Lower leg skin (tissue), 3 donors: ENCODE measurements around the gene CFAP161.

ENCODE experiments used
- CTCF ChIP-seq, 3 donors: fragments of 450-650 bp; IDR thresholded peaks; one replicate each; pipeline ENCODE4 v1.5.1; 2016; ENCODE audit warnings: antibody characterized with exemption in 3 of 3, mild to moderate bottlenecking in 3 of 3, moderate library complexity in 2 of 3
- POLR2A ChIP-seq, 2 donors: fragments of 450-650 bp; IDR thresholded peaks; one replicate each; pipeline ENCODE4 v1.6.1; 2016 to 2017; ENCODE audit warnings: antibody characterized with exemption in 2 of 2, mild to moderate bottlenecking in 1 of 2, moderate library complexity in 1 of 2

DNA sequence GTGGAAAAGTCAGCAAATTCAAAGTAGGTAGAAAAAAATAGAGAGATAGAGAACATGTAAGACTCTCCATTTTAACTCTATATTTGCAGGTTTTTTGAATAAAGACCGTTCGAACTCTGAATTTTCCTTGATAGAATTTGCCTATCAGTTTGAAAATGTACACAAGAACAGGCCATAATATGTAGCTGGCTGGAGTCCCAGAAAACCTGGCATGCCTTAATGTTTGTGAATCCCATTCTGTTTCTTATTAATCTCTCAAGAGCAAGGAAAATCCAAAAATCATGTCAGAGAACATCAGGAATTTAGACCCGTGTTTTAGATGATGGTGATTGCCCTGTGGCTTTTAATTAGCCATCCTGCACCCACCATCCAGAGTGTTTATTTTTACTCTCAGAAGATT is 7.2 kb upstream of the CFAP161 start:
- TF ChIP-seq CTCF (IDR thresholded peaks at IDR 0.05) (no peak), POLR2A (IDR thresholded peaks at IDR 0.05) (no peak)
